ENCODE results near the gene HLA-A.

DNA sequence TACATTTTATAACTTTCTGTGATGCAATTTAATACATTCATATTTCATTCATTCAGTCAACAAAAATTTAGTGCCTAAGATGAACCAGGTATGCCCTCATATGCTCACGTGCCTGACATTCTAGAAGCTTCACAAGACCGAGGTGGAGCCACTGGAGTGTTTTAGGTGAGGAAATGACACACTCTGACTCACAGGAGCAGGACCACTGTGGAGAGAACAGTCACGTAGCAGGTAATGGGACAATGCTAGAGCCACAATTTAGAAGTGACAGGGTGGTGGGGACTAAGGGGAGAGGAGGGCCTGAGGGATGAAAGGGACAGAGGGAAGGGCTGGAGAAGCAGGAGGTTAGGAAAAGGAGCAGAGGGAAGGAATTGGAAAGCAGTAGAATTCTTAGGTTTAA, 17.6 kb upstream of the HLA-A start:
- TF ChIP-seq, protein P1, sequence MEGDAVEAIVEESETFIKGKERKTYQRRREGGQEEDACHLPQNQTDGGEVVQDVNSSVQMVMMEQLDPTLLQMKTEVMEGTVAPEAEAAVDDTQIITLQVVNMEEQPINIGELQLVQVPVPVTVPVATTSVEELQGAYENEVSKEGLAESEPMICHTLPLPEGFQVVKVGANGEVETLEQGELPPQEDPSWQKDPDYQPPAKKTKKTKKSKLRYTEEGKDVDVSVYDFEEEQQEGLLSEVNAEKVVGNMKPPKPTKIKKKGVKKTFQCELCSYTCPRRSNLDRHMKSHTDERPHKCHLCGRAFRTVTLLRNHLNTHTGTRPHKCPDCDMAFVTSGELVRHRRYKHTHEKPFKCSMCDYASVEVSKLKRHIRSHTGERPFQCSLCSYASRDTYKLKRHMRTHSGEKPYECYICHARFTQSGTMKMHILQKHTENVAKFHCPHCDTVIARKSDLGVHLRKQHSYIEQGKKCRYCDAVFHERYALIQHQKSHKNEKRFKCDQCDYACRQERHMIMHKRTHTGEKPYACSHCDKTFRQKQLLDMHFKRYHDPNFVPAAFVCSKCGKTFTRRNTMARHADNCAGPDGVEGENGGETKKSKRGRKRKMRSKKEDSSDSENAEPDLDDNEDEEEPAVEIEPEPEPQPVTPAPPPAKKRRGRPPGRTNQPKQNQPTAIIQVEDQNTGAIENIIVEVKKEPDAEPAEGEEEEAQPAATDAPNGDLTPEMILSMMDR (IDR thresholded peaks at IDR 0.05) = no peak
- no peak for TF ChIP-seq POLR2A (IDR thresholded peaks at IDR 0.05)

All from body of pancreas (tissue), 4 donors.